Stimulated activated CD4-positive, alpha-beta T cell treated with anti-CD3 and anti-CD28 coated beads, Interleukin-1b, Interleukin-23, amount 100 ng/mL, for 4 hours (primary cell): ENCODE data around the gene CDKL5.
"Not testable (repeated sequence)": the region's sequence is repeated elsewhere in the genome, so short reads cannot be mapped to it uniquely, and the experiment has no call there.

Experiments
- DNase-seq, 2 donors: peaks; one replicate each; pipeline ENCODE4 v3.0.0-alpha.2; 2020; ENCODE audit warnings: low read depth in 2 of 2

The CDKL5 gene

DNA sequence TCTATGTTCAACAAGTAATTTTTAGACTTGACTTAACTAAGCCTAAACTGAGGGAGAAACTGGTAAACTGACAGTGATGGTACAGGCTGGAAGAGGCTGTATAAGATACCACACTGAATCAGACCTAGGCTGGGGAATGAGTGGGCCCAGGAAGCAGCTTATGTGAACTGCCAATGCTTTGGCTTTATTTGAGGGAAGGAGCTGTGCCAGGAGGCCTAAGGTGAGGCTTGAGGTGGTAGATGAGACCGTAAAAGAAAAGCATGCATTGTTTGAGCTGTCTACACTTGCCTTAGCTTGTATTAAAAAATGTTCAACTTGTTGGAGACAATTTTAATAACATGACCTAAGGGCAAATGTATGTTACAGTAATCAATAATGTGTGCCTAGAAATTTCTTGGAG, 150.3 kb downstream of the CDKL5 start:
- no peak for DNase-seq

- no peak for DNase-seq
Observed at GRCh38 chrX:18577400-18577799, 152.0 kb downstream of the CDKL5 start.

DNA sequence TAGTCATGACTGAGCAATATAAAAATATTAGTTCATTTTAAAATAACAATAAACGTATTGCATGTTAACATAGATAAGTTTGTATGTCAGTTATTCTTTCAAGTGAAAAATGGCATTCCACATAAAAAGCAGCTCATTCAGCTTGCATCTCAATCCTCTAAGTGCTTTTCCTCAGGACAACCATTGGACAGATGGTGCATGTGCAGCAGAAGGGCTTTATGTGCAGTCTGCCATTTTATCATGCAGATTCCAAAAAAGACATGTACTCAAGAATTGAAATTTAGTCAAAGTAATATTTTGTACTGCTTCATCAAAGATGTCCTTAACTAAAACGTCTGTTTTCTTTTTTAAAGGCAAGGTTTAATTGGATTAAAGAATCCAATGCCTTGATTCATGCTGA, 153.1 kb downstream of the CDKL5 start:
- no peak for DNase-seq

DNA sequence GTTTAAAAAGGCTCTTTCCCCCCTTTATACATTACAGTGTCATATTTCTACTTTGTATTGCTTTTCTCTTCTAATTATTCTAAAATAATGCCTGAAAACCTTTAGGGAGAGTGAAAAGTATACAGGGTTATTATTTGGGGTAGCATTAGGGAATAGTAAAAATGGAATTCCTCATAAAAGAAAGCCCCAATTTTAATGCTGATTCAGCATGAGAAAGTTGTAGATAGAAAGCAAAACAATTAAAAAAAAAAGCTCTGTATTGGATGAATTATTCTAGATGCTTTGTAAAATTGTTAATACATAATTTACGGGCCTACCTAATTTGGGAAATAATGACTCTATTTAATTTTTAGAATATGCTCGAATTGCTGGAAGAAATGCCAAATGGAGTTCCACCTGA, 154.1 kb downstream of the CDKL5 start:
- DNase-seq, result no peak

- no peak for DNase-seq
Observed at GRCh38 chrX:18582910-18583493, 157.6 kb downstream of the CDKL5 start.

- DNase-seq, result not testable (repeated sequence)
Observed at GRCh38 chrX:18589292-18589691, 163.9 kb downstream of the CDKL5 start.

GRCh38 chrX:18591834-18592233, 166.4 kb downstream of the CDKL5 start:
- DNase-seq, result no peak

DNA sequence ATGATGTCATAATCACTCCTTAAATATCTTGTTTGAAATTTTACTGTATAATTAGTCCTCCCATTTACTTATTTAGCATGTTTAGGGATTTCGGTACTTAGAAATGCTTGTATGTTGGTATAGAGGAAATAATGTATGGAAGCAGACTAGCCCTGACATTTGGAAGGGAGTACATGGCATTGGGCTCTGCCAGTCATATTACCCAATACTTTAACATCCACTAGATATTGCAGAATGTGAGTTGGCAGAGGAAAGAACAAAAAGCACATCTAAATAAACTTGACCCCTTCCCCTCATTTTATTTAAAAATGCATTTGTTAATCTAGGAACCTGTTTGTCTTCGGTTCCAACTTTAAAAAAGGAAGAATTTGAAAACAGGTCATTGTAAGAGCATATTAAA, 168.7 kb downstream of the CDKL5 start:
- DNase-seq, result no peak

DNA sequence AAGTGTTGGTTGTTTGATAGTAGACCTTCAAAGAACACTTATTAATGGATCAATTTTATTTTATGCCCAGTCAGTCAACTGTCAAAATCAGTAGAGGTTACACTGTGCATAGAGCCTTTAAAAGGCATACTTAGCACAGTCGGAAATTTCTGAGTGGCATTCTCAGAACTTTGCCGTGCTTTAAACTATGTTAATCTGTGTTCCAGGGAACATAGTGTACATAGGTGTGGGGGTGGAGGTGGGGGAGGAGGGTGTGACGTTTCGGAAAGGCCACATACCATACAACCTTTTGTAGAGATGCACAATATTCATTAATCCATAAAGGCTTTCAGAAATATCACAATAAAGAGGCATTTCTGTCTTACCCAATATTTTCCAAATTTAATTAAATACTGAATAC, 170.7 kb downstream of the CDKL5 start:
- DNase-seq, result no peak

DNA sequence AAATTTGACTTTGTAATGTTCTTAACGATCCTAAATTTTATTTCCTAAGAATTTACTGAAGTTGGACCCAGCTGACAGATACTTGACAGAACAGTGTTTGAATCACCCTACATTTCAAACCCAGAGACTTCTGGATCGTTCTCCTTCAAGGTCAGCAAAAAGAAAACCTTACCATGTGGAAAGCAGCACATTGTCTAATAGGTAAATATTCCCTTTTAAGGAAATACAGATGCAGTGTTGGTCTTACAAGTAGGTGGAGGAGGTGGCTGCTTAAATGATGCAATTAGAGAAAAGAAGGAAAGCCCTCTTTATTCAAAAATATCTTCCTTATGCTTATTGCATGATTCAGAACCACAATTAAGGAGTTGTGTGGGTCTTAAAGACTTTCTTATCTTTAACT, 173.0 kb downstream of the CDKL5 start:
- DNase-seq, result no peak

DNA sequence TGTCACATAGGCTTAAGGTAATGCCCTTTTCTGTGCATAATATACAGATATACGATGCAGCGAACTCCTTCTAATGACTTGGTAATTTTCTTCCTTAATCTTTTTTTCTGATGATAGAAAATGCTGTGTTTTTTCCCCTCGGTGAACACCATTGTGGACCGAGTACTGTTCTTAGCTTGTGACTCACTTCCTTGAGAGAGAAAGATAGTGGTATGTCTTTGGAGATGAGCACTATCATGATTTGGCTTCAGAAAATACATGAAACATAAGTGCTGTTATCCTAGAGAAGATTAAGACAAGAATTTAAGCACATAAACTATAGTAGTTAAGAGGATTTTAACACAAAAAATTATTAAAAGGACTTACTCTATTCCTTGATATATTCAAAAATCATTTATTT, 182.6 kb downstream of the CDKL5 start:
- no peak for DNase-seq

DNA sequence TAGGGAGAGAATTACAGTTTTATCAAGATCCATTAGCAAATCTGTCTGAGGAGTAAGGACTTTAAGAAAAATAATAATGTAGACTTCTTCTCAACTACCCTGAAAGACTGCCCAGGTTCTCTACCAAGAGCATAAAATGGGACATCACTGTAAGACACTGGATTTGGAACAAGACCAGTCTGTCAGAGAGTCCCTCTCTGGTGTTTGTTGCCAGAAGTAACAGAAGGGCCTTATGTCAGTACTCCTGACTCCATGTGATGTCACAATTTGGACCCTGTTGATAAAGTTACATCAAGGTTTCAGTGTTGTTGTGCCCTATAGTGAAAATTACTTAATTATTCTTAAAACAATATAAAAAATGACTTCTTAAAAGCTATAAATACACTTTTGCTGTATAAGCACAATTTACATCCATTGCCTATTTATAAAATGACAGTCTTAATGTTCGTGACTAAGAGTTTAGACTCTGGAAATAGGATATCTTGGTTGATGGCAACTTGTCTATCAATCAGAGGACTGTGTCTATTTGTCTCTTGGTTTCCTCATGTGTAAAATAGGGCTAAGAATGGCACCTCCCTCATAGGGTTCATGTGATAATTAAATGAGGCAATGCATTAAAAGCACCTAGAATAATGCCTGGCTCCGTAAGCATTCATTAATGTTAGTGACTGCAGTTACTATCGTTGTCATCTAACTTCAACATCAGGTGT, 188.7 kb downstream of the CDKL5 start:
- no peak for DNase-seq

DNA sequence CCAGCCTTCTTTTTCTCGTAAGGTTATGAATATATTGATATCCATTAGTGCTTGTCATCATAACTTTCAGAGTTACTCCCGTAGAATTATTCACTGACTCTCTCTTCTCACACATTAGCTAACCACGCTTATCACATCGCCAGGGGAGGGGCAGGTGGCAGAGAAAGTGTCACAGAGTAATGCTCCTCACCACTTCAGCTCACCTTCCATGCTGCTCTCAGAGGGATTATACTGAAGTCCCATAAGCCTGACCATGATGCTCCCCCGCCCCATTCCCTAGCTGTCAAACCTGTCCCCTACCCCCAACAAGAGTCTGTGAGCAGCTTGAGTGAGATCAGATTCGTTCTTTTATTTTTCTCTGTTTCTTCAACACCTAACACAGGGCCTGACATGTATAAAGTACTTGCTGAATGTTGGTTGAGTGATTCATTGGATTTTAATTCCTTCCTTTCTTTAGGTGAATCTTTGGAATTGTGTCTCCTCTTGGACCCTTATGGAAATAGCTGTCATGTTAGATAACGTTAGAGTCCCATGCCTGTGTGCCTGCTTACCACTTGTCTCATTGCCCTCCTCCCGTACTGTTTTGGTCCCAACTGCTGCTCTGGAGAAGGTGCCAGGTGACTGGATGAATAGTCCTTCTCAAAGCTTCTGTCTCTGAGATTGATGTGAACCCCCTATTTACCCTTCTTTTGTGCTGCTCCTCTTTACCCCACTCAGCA, 191.4 kb downstream of the CDKL5 start:
- no peak for DNase-seq

DNA sequence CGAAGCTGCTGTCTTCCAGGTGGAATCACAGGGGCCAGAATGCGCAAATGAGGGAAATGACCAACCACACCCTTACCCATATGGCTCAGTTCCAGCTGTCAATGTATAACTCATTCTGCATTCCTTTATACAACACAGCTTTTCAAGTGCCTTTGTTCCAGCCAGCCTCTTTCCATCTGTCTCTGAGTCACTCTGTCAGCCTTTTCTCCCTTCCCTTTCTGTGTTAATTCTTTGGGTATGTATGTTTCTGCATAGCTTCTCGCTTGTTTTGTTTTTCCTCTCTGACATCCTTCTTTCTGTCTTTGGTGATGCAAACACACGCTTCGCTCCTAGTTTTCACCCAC, 192.0 kb downstream of the CDKL5 start:
- DNase-seq, result no peak

DNA sequence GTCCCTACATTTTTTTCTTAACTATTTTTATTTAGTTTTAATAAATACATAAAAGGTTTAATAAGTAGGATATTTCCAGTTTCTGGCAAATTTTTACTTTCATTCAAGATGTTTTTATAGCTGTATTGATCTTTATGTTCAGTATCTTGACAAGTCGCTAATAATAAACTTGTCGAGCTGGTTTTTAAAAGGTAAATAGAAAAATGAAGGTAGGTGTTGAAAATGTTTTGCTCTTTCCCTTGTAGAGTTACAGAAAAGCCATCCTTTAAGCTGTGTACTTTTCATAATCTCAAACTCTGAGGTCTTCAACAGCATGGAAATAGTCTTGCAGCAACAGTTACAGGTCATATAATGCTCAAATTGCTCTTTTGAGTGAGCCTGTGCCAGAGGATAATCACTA, 193.9 kb downstream of the CDKL5 start:
- DNase-seq, result no peak

- no peak for DNase-seq
Observed at GRCh38 chrX:18620349-18620748, 194.9 kb downstream of the CDKL5 start.

- no peak for DNase-seq
Observed at GRCh38 chrX:18624599-18624998, 199.2 kb downstream of the CDKL5 start.

DNA sequence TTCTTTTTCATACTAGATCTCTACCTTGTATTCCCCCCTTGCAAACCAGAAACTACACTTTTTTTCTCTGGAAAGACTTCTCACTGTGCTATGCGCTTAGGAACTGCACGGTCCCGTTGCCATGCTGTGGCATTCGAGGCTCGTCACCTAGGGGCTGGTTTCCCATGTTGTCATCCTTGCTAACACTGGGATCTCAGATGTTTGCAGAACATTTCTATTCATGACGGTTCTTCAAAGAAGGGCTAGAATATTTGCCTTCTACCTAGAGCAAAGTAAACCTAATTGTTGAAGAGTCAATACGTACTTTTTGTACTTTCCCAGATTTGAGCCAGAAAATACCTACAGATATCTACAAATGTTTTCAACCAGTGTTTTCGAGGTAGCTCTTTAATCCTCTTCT, 205.5 kb downstream of the CDKL5 start:
- no peak for DNase-seq

DNA sequence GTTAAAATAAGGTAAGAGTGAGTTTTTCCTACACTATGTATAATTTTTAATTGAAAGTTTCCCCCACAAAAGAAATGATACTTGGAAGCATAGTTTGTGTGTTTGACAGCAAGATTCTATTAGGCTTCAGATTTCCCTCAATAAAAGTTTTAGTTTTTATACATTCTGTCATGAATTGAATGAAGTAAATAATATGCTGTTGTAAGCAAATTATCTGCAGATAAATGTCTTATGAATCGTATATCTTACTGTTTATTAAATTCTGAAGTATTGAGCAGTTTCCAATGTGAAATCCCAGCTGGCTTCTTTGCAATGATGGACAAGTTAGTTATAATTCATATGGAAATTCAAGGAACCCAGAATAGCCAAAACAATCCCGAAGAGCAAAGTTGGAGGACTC, 213.0 kb downstream of the CDKL5 start:
- DNase-seq, result no peak

DNA sequence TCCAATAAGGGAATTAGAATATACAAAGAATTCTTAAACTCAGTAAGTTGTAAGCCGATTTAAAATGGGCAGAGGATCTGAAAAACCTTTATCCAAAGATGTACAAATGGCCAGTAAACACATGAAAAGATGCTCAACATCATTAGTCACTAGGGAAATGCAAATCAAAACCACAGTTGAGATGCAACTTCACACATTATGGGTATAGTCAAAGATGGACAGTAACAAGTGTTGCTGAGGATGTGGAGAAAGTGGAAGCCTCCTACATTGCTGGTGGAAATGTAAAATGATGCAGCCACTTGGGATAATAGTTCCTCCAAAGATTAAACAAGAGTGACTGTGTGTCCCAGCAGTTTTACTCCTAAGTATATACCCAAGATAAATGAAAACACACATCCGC, 213.9 kb downstream of the CDKL5 start:
- no peak for DNase-seq

DNA sequence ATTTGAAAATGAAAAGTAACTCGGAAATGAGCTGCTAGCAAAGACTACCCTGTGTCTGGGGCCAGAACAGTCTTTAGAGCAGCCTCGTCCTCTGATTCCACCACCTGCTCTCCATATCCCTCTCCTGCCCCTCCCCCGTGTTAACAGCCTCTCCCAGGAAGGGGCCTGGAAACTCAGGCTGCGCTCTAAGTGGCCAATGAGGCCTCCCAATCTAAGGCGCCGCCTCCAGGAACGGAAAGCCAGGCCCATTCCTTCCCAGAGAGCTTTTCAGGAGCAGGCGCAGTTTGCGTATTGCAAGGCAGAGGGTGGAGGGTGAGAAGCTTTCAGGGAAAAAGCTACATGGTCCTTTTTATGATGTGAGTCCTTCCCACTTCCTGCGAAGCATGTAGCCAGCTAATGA, 215.3 kb downstream of the CDKL5 start:
- no peak for DNase-seq

DNA sequence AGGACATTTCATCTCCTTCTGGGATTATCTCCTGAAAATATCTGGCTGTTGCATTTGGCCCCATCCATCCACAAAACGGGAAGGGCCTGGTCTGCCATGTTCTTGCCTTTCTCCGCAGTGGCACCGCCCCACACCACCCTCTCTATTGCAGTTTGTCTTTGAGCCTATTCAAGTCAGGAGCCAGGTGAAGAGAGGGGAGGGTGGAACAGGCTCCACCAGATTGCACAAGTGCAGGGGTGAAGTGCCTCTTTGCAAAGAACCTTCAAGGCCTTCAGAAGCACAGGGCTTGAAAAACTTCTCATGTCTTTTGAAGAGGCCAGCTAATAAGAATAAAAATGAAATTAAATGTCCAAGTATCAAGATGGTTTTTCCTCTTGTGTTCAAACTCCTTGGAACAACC, 217.8 kb downstream of the CDKL5 start:
- DNase-seq, result no peak

- no peak for DNase-seq
Observed at GRCh38 chrX:18643853-18644252, 218.4 kb downstream of the CDKL5 start.
